H9 (cell line): Measurements from ENCODE around the gene PTPRN2. TPM values are rescaled to one million over a fixed set of nuclear protein-coding genes. Genes with fewer than 3 reads are reported as not detected.

Experiments used
- DNase-seq: peaks from one replicate; pipeline ENCODE4 v3.0.0-alpha.2; 2017
- H2AFZ ChIP-seq: one replicate; pipeline ENCODE4 v1.6.1; 2013; ENCODE audit warnings: mild to moderate bottlenecking, low read length, control low read depth, moderate library complexity
- H2AK5ac ChIP-seq: 2 replicates; pipeline ENCODE4 v1.6.1; 2013; ENCODE audit warnings: low read length, control low read depth, mixed read lengths; ENCODE audit not compliant: insufficient read length
- H2BK120ac ChIP-seq: one replicate; pipeline ENCODE4 v1.6.1; 2013; ENCODE audit warnings: low read depth, mild to moderate bottlenecking, low read length, control low read depth, inconsistent platforms; ENCODE audit not compliant: poor library complexity, severe bottlenecking
- H2BK12ac ChIP-seq: 2 replicates; pipeline ENCODE4 v1.6.1; 2013; ENCODE audit warnings: low read length, control low read depth, mixed read lengths, low read depth; ENCODE audit not compliant: insufficient read length
- H2BK15ac ChIP-seq: 2 replicates; pipeline ENCODE4 v1.6.1; 2013; ENCODE audit warnings: low read depth, low read length, control low read depth
- H2BK20ac ChIP-seq: one replicate; pipeline ENCODE4 v1.6.1; 2013; ENCODE audit warnings: low read depth, mild to moderate bottlenecking, low read length, control low read depth, inconsistent platforms; ENCODE audit not compliant: poor library complexity, severe bottlenecking
- H2BK5ac ChIP-seq: 2 replicates; pipeline ENCODE4 v1.6.1; 2013; ENCODE audit warnings: low read length, control low read depth, mixed read lengths; ENCODE audit not compliant: insufficient read length
- H3K14ac ChIP-seq: 2 replicates; pipeline ENCODE4 v1.6.1; 2013; ENCODE audit warnings: low read length, control low read depth; ENCODE audit not compliant: insufficient read depth
- H3K18ac ChIP-seq: 2 replicates; pipeline ENCODE4 v1.6.1; 2013; ENCODE audit warnings: low read depth, mild to moderate bottlenecking, mixed read lengths, low read length, control low read depth; ENCODE audit not compliant: insufficient read length
- H3K23ac ChIP-seq: 2 replicates; pipeline ENCODE4 v1.6.1; 2013; ENCODE audit warnings: low read length, control low read depth, mixed read lengths, low read depth; ENCODE audit not compliant: insufficient read length
- H3K23me2 ChIP-seq: 2 replicates; pipeline ENCODE4 v1.6.1; 2013; ENCODE audit warnings: low read depth, mild to moderate bottlenecking, mixed read lengths, low read length, control low read depth; ENCODE audit not compliant: insufficient read length, poor library complexity, severe bottlenecking
- H3K27ac ChIP-seq: 2 replicates; pipeline ENCODE4 v1.5.1; 2013; ENCODE audit warnings: low read length, control low read depth, mixed read lengths, low read depth; ENCODE audit not compliant: insufficient read length
- H3K27me3 ChIP-seq: 2 replicates; pipeline ENCODE4 v1.6.1; 2013; ENCODE audit warnings: low read length, control low read depth, inconsistent platforms; ENCODE audit not compliant: insufficient read depth
- H3K4ac ChIP-seq: 2 replicates; pipeline ENCODE4 v1.6.1; 2013; ENCODE audit warnings: low read depth, mild to moderate bottlenecking, control low read depth, inconsistent platforms, low read length, moderate library complexity
- H3K4me1 ChIP-seq: 2 replicates; pipeline ENCODE4 v1.6.1; 2013; ENCODE audit warnings: low read length, control low read depth, inconsistent platforms; ENCODE audit not compliant: insufficient read depth
- H3K4me2 ChIP-seq: 2 replicates; pipeline ENCODE4 v1.6.1; 2013; ENCODE audit warnings: low read length, control low read depth, mixed read lengths; ENCODE audit not compliant: insufficient read length, insufficient read depth
- H3K56ac ChIP-seq: 2 replicates; pipeline ENCODE4 v1.6.1; 2013; ENCODE audit warnings: low read depth, mild to moderate bottlenecking, mixed read lengths, low read length, control low read depth; ENCODE audit not compliant: insufficient read length
- H3K79me1 ChIP-seq: 2 replicates; pipeline ENCODE4 v1.6.1; 2013; ENCODE audit warnings: low read depth, mild to moderate bottlenecking, moderate library complexity, low read length, control low read depth, inconsistent platforms; ENCODE audit not compliant: insufficient read depth, poor library complexity, severe bottlenecking
- H3K79me2 ChIP-seq: 2 replicates; pipeline ENCODE4 v1.6.1; 2013; ENCODE audit warnings: low read length, control low read depth, inconsistent platforms; ENCODE audit not compliant: insufficient read depth
- H3K9ac ChIP-seq: 2 replicates; pipeline ENCODE4 v1.6.1; 2013; ENCODE audit warnings: low read length, control low read depth, mixed read lengths; ENCODE audit not compliant: insufficient read length; ENCODE audit errors: extremely low read depth
- H3K9me3 ChIP-seq: one replicate; pipeline ENCODE4 v1.6.1; 2013; ENCODE audit warnings: low read depth, low read length, inconsistent platforms; ENCODE audit not compliant: control insufficient read depth
- H3T11ph ChIP-seq: one replicate; pipeline ENCODE4 v1.6.1; 2013; ENCODE audit warnings: mild to moderate bottlenecking, low read length, control low read depth, inconsistent platforms
- H4K20me1 ChIP-seq: one replicate; pipeline ENCODE4 v1.6.1; 2013; ENCODE audit not compliant: control insufficient read depth, insufficient read length, insufficient read depth
- H4K5ac ChIP-seq: 2 replicates; pipeline ENCODE4 v1.6.1; 2013; ENCODE audit warnings: low read depth, mild to moderate bottlenecking, mixed read lengths, low read length, control low read depth; ENCODE audit not compliant: insufficient read length
- H4K8ac ChIP-seq: replicated peaks from 2 replicates; pipeline ENCODE4 v1.6.1; 2013; ENCODE audit warnings: low read length, control low read depth, mixed read lengths, low read depth; ENCODE audit not compliant: insufficient read length
- H4K91ac ChIP-seq: 2 replicates; pipeline ENCODE4 v1.6.1; 2013; ENCODE audit warnings: low read depth, mild to moderate bottlenecking, moderate library complexity, mixed read lengths, low read length, control low read depth; ENCODE audit not compliant: insufficient read length
- H3K27ac Mint-ChIP-seq, 3 experiments: 2 replicates in 2 of 3; 3 replicates in 1 of 3; pipeline ENCODE4 v1.8.0; 2020 to 2021; ENCODE audit warnings: mixed read lengths in 3 of 3, mild to moderate bottlenecking in 1 of 3, moderate library complexity in 1 of 3
- H3K27me3 Mint-ChIP-seq: 2 replicates; pipeline ENCODE4 v1.8.0; 2021; ENCODE audit warnings: low read depth, mild to moderate bottlenecking, moderate library complexity, mixed read lengths
- H3K36me3 Mint-ChIP-seq, 3 experiments: 2 replicates in 2 of 3; 3 replicates in 1 of 3; pipeline ENCODE4 v1.8.0; 2020 to 2021; ENCODE audit warnings: low read depth in 3 of 3, mixed read lengths in 3 of 3; ENCODE audit not compliant: insufficient read depth in 1 of 3
- H3K4me1 Mint-ChIP-seq, 2 experiments: 2 replicates each; pipeline ENCODE4 v1.8.0; 2020; ENCODE audit warnings: mixed read lengths in 2 of 2
- H3K4me3 Mint-ChIP-seq, 2 experiments: 2 replicates in 1 of 2; 3 replicates in 1 of 2; pipeline ENCODE4 v1.8.0; 2020 to 2021; ENCODE audit warnings: mild to moderate bottlenecking in 2 of 2, mixed read lengths in 2 of 2, moderate library complexity in 1 of 2
- H3K9me3 Mint-ChIP-seq, 2 experiments: 2 replicates in 1 of 2; 3 replicates in 1 of 2; pipeline ENCODE4 v1.8.0; 2020; ENCODE audit warnings: mild to moderate bottlenecking in 2 of 2, mixed read lengths in 2 of 2, moderate library complexity in 1 of 2
- CTCF ChIP-seq: fragments of 200-600 bp; sonication (generic); conservative IDR thresholded peaks from 3 replicates; pipeline ENCODE4 v1.8.0; 2021; ENCODE audit warnings: antibody characterized with exemption, mild to moderate bottlenecking
- WGBS: extraction: QIAGEN DNeasy Blood & Tissue Kit; methylation state at CpG from one replicate; pipeline ENCODE4 v1.1.7; 2013; ENCODE audit warnings: missing lambda C conversion rate, low lambda C conversion rate, mixed read lengths; ENCODE audit not compliant: insufficient read length; ENCODE audit errors: extremely low coverage; 5-methylcytosine and 5-hydroxymethylcytosine counted together
- total RNA-seq: library from RNA; stranded (reverse); gene quantifications from 2 replicates; pipeline ENCODE4 v1.2.1, GENCODE V29; 2021

Gene PTPRN2
- total RNA-seq, 1 experiment from 2014 or later, result 5.2 TPM

GRCh38 chr7:157572622-157573021, 1015.0 kb downstream of the PTPRN2 start:
- Histone ChIP-seq H3K9me3 (no peaks in the 10 kb centered on the region), H3K79me1 (no peaks in the 10 kb centered on the region), H3K27me3 (no peaks in the 10 kb centered on the region), H3K18ac (no peak overlapping the region), H3K27ac (no peak overlapping the region), H2AK5ac (no peak overlapping the region), H3K4ac (no peak overlapping the region), H4K5ac (no peak overlapping the region), H2BK12ac (no peak overlapping the region), H4K8ac (no peak overlapping the region), H3K23me2 (no peaks in the 10 kb centered on the region), H3K79me2 (no peaks in the 10 kb centered on the region), H4K20me1 (no peaks in the 10 kb centered on the region), H3T11ph (no peak overlapping the region), H2BK20ac (no peak overlapping the region), H3K14ac (no peak overlapping the region), H3K23ac (no peak overlapping the region), H2BK5ac (no peak overlapping the region), H3K56ac (no peak overlapping the region), H2BK120ac (no peak overlapping the region), H3K4me1 (no peaks in the 10 kb centered on the region), H3K4me2 (no peak overlapping the region), H2BK15ac (no peak overlapping the region), H4K91ac (no peak overlapping the region), H2AFZ (no peak overlapping the region), H3K9ac (no peak overlapping the region)
- Mint-ChIP-seq H3K27me3 (peaks cover 100% of the 10 kb centered on the region), H3K36me3 (no peaks in the 10 kb centered on the region), H3K9me3 (no peaks in the 10 kb centered on the region), H3K4me1 (peaks cover 15 to 18% of the 10 kb centered on the region in 2 experiments), H3K4me3 (no peak overlapping the region), H3K27ac (no peak overlapping the region)
- TF ChIP-seq CTCF, result no peak
- DNase-seq, result no peak
- WGBS, result no CpG with 5 or more reads among the region's 14 CpGs
